ENCODE measurements around the gene VSIR.

The VSIR gene

GRCh38 chr10:71769279-71769823 is 4.0 kb downstream of the VSIR start:
- FAIRE-seq (no peak), DNase-seq (ENCODE audit: insufficient read length, low spot score) (no peak)
- TF ChIP-seq, protein P1, sequence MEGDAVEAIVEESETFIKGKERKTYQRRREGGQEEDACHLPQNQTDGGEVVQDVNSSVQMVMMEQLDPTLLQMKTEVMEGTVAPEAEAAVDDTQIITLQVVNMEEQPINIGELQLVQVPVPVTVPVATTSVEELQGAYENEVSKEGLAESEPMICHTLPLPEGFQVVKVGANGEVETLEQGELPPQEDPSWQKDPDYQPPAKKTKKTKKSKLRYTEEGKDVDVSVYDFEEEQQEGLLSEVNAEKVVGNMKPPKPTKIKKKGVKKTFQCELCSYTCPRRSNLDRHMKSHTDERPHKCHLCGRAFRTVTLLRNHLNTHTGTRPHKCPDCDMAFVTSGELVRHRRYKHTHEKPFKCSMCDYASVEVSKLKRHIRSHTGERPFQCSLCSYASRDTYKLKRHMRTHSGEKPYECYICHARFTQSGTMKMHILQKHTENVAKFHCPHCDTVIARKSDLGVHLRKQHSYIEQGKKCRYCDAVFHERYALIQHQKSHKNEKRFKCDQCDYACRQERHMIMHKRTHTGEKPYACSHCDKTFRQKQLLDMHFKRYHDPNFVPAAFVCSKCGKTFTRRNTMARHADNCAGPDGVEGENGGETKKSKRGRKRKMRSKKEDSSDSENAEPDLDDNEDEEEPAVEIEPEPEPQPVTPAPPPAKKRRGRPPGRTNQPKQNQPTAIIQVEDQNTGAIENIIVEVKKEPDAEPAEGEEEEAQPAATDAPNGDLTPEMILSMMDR (IDR thresholded peaks at IDR 0.05; ENCODE audit: insufficient read depth, missing control alignments), result no peak

- TF ChIP-seq, protein P1 (IDR thresholded peaks at IDR 0.05; ENCODE audit: insufficient read depth, missing control alignments), result no peak
- FAIRE-seq (no peak), DNase-seq (ENCODE audit: insufficient read length, low spot score) (no peak)
Observed at GRCh38 chr10:71767420-71768035, 5.8 kb downstream of the VSIR start.

GRCh38 chr10:71766717-71767419 is 6.5 kb downstream of the VSIR start:
- TF ChIP-seq, protein P1 (IDR thresholded peaks at IDR 0.05; ENCODE audit: insufficient read depth, missing control alignments), result no peak
- no peak for DNase-seq (ENCODE audit: insufficient read length, low spot score)
- FAIRE-seq, result no peak

GRCh38 chr10:71765906-71766716 is 7.2 kb downstream of the VSIR start:
- FAIRE-seq (no peak), DNase-seq (ENCODE audit: insufficient read length, low spot score) (no peak)
- TF ChIP-seq, protein P1 (IDR thresholded peaks at IDR 0.05; ENCODE audit: insufficient read depth, missing control alignments), result no peak

DNA sequence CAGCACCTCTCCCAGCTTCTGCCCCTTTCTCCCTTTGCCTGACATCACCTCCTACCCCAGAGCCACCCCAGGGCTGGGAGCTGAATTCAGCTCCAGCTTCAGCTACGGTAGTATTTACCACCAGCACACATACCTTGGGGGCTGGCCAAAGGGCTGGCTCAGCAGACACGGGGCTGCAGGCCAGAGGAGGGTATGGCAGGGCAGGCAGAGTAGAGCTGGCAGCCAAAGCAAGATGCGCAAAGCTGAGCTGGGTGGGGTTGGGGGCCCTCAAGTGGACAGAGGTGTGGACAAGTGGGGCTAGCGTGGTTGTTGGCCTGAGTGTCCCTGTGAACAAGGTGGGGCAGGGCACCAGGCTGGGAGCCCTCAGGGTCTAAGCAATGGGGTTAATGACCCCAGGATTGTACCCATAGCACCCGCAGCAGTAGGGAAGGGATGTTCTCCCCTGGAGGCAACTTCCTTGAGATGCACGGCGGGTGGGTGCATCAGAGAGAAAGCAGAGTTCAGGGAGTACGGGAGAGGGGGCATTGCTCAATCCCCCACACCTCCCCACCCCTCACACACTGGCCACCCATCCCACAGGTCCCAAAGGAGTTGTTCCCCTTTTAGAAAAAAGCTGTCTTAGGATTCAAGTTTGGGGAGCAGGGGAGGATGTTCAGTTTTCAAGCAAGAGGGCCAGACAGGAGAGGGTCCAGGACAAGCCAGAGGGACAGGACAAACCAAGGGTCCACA is 8.0 kb downstream of the VSIR start:
- no peak for DNase-seq (ENCODE audit: insufficient read length, low spot score)

More for the DNA sequence above, 8.0 kb downstream of the VSIR start:
- FAIRE-seq, result no peak
- TF ChIP-seq, protein P1 (IDR thresholded peaks at IDR 0.05; ENCODE audit: insufficient read depth, missing control alignments), result no peak
